GM18873 (cell line): ENCODE results near the gene KCNQ1.

Experiments used
- ATAC-seq: cut with Tn5 transposase; IDR thresholded peaks from one replicate; pipeline ENCODE4 v1.9.1; 2021; ENCODE audit warnings: mild to moderate bottlenecking, moderate library complexity, moderate number of reproducible peaks; ENCODE audit not compliant: unreplicated experiment, low FRiP score

The KCNQ1 gene

GRCh38 chr11:2531277-2531986 lies 86.6 kb downstream of the KCNQ1 start:
- ATAC-seq, result no peak

DNA sequence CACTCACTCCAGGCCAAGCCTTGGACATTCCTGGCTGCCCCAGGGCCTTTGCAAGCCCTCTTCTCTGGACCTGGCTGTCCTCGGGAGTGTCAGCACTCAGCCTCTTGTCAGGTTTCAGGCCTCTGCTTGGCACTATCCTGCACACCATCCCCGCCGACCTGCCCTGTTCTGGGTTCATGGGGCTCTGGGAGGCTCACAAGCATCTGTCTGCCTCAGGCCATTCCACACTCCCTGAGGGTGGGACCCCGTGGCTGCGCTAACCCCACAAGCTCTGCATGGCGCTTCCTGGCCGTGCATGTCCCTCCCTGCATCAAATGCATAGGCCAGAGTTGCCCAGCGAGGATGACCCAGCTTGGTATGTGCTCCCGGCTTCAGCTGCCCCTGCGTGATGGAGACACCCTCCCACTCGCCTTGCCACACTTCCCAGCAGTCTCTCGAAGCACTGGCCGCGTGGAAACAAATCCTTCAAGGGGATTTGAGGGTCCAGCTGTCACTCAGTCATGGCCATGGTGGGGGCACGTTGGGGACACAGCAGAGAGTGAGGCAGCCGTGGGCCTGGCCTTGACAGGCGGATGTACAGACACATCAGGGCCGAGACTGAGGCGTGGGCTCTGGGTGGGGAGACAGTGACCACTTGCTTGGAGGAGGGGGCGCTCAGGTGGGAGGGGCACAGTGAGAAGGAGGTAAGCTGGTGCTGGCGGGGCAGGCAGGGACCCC lies 87.3 kb downstream of the KCNQ1 start:
- no peak for ATAC-seq

DNA sequence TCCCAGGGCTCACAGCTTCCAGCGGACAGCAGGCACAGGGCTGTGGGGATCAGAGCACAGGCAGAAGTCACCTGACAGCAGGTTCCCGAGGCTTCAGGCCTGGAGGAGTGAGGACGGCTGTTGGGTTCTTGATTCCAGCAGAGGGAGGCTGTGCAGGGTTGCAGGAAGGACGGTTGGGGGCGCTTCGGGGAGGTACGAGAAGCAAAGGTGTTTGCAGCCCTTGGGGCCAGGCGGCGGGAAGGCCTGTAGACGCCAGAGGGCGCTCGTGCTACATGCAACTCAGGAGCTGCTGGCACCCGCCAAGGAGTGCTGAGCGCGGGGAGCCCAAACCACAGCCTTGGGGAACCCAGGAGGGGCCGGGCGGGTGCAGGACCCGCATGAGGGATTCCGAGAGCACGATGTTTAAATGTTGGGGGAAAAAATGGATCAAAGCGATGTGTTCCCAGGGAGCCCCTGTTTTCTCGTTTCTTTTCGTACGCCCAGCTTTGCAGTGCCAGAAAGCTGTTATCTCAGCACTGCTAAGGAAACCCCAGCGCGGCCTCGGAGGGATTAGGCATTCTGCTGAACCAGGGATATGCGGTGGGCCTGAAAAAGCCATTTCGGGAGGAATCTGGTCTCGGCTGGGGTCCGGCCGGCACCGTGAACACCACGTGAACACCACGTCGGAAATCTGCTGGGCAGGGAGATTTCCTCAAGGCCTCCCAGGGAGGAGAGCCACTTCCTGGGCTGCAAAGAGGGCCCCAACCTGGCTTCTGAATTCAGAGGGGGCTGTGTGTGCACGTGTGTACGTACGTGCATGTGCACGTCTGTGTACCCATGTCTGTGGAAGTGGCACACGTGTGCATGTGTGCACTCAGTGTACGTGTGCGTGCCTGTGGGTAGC lies 88.1 kb downstream of the KCNQ1 start:
- ATAC-seq, result no peak

DNA sequence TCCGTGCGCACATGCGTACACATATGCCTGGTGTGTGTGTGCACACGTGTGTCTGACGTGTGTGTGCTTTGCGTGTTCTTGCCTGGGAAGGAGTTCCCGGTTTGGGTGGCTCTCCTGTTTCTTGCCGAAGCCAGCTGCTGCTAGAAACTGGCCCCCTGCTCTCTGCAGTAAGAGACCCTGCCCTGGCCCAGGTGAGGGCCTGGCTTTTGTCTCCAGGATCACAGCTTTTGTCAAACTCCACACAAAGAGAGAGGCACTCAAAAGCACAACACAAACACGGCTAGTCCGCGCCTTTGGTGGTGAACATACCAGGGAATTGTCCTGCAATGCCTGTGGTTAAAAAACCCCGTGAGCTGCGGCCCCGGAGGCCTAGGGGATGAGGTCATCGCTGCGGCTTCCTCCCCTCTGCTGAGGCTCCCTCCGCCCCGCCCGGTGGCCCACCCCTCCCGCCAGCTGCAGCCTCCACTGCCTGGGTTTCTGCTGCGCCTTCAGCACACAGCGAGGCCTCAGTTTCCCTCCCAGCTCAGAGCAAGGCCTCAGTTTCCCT lies 88.9 kb downstream of the KCNQ1 start:
- no peak for ATAC-seq

GRCh38 chr11:2534134-2534956 lies 89.5 kb downstream of the KCNQ1 start:
- ATAC-seq, result no peak

DNA sequence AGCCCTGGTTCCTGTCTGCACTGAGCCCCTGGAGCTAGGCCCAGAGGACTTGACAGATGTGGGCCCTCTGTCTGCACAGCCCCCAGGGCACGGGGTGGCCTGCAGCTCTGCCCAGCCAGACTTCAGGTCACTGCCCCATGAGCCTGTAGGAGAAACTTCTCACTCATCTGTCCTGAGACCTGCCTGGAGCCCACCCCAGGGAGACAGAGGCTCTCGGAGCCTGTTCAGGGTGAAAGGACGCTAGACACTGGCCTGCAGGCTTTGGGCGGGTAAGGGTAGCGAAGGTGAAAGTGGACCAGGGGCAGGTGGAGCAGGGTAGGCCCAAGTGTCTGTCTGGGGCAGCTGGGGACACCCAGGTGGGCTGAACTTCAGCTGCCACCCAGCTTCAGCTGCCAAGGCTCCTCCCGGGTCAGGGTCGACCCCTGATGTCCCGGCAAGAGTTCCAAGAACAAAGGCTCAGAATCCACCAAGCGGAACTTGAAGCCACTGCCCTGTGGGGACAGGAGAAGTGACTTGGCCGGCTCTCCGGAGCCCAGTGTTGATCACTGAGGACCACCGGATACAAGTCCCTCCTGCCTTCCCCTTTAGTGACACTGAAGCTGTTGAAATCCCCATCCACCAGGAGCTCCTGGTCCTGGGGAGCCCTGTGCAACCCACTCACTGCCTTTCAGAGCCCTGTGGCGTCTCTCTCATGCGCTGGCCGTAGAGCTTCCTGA lies 90.3 kb downstream of the KCNQ1 start:
- ATAC-seq, result no peak

GRCh38 chr11:2535673-2536439 lies 91.0 kb downstream of the KCNQ1 start:
- no peak for ATAC-seq

GRCh38 chr11:2536440-2536989 lies 91.7 kb downstream of the KCNQ1 start:
- ATAC-seq, result no peak

DNA sequence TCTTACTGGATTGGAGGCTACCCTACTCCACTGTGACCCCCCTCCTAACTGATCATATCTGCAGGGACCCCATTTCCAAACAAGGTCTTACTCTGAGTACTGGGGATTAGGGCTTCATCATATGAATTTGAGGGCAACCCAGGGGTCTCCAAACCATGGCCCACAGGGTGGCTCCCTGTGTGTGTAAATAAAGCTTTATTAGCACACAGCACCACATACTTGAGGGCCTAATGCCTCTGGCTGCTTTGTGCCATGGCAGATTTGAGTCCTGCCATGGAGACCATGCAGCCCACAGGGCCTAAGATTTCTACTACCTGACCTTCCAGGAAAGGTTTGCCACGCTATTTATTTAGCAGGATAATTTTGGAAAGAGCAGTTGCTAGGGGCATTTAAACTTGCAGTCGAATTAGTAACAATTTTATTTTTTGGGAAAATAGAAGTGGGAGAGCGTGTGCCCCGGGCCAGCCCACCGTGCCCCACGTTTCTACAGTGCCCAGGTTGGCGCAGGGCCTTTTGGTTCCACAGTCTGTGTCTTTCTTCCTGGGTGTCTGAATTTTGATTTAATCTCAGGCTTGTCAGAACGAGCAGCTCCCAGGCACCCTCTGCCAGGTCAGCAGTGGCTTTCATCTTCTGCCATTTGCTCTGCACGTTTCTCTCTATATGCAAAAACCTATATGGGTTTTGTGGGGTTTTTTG lies 92.3 kb downstream of the KCNQ1 start:
- no peak for ATAC-seq

DNA sequence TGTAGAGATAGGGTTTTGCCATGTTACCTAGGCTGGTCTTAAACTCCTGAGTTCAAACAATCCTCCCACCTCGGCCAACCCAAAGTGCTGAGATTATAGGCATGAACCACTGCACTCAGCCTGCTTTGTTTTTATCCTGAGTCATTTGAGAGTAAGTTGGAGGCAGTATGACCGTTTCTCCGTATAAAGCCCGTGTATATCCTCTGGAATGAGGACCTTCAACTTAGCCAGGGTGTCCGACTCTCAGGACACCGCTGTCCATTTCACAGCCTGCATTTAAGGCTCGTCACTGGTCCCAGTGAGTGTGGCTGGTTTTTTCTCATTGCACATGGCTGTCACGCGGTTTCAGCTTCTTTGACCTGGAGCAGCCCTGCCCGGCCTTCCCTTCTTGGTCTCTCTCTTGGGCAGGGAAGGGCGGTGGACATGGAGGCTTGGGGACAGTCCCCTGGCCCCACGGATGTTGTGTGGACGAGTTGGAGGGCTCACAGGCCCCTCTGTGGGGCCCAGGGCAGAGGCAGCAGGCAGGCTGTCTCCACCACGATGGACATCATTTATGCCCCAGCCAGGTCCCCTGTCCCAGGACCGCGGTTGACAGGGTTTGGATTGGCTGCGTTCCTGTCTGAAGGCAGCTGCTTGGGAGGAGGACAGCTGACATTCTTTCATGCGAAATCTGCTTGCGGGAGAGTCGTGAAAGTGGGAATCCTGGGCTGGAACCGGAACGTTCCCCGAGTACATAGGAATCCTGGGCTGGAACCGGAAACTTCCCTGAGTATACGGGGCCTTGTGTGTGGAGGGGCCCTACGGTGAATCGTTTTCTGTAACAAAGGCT lies 93.3 kb downstream of the KCNQ1 start:
- no peak for ATAC-seq

GRCh38 chr11:2538951-2539350 lies 94.1 kb downstream of the KCNQ1 start:
- no peak for ATAC-seq

- no peak for ATAC-seq
These were observed 94.8 kb downstream of the KCNQ1 start for GRCh38 chr11:2539371-2540222.

- no peak for ATAC-seq
These were observed 95.6 kb downstream of the KCNQ1 start for GRCh38 chr11:2540223-2540991.

GRCh38 chr11:2540992-2541680 lies 96.3 kb downstream of the KCNQ1 start:
- no peak for ATAC-seq

- ATAC-seq, result no peak
These were observed 97.1 kb downstream of the KCNQ1 start for GRCh38 chr11:2541881-2542361.
